Stimulated activated CD4-positive, alpha-beta T cell treated with anti-CD3 and anti-CD28 coated beads, Interleukin-12 subunit alpha, Interleukin-12 subunit beta, amount 100 ng/mL, for 4 hours (primary cell): ENCODE measurements around the gene SCN9A.
"Not testable (repeated sequence)": the region's sequence is repeated elsewhere in the genome, so short reads cannot be mapped to it uniquely, and the experiment has no call there.

ENCODE experiments used
- DNase-seq: peaks from one replicate; pipeline ENCODE4 v3.0.0-alpha.2; 2020

SCN9A gene

GRCh38 chr2:166239548-166239947, 136.2 kb downstream of the SCN9A start:
- DNase-seq = no peak

DNA sequence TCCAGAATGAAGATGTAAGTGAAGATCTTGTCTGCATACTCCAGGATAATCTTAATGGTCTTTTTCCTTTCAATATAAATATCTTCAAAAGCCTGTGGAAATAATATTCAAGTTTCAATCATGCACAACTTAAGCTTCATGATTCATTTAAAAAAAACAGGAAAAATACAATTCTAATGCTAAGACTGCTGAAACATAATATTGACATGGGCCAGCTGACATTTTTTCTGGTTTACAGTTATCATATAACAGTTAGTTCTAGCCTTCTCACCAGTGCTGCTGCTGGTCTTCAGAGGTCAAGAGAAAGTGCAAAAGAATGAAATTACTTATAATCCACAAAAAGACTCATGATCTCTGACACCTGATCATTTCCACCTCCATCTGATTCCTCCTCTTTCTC, 137.6 kb downstream of the SCN9A start:
- no peak for DNase-seq

GRCh38 chr2:166234112-166234846, 141.5 kb downstream of the SCN9A start:
- no peak for DNase-seq

DNA sequence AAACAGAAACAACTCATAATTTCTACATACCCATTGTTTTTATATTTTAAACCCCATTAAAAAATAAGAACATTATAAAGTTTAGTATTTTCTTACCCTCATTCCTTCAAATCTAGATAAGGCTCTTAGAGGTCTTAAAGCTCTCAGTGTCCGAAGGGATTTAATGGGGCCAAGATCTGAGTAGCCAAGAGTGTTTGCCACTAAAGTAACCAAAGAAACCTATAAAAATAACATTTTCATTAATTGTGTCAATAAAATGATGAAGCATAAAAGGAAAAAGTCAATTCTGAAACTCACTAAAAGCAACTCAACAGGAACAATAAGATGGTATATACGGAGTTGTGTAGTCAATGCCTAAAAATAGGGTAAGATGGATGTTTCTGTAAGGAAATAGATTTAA, 142.5 kb downstream of the SCN9A start:
- DNase-seq = no peak

- no peak for DNase-seq
These were observed 145.0 kb downstream of the SCN9A start for GRCh38 chr2:166230724-166231070.

- no peak for DNase-seq
These were observed 145.6 kb downstream of the SCN9A start for GRCh38 chr2:166230024-166230723.

GRCh38 chr2:166229678-166230023, 146.1 kb downstream of the SCN9A start:
- DNase-seq = no peak

GRCh38 chr2:166224197-166224596, 151.5 kb downstream of the SCN9A start:
- DNase-seq = no peak

GRCh38 chr2:166223298-166223697, 152.4 kb downstream of the SCN9A start:
- no peak for DNase-seq

DNA sequence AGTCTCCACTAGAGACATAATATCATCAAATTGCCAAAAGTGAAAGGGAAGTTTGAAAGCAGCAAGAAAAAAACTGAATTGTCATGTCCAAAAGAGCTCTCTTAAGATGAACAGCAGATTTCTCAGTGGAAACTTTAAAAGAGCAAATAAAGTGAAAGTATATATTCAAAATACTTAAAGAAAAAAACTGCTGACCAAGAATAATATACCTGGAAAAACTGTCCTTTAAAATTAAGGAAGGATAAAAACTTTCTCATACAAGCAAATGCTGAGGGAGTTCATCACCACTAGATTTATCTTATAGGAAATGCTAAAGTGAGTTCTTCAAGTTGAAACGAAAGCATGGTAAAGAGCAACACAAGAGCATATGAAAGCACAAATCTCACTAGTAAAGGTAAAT, 164.7 kb downstream of the SCN9A start:
- no peak for DNase-seq

DNA sequence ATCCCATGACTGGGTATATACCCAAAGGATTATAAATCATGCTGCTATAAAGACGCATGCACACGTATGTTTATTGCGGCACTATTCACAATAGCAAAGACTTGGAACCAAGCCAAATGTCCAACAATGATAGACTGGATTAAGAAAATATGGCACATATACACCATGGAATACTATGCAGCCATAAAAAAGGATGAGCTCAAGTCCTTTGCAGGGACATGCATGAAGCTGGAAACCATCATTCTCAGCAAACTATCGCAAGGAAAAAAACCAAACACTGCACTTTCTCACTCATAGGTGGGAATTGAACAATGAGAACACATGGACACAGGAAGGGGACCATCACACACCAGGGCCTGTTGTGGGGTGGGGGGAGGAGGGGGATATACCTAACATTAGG, 165.8 kb downstream of the SCN9A start:
- not testable (repeated sequence) for DNase-seq

DNA sequence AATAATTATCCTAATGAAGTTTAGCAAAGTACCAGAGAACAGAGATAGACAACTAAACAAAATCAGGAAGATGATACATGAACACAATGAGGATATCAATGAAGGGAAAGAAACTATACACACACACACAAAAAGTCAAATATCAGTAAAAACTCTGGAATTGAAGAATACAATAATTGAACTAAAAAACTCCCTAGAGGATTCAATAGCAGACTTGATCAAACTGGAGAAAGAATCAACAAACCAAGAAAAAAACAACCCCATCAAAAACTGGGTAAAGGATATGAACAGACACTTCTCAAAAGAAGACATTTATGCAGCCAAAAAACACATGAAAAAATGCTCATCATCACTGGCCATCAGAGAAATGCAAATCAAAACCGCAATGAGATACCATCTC, 166.4 kb downstream of the SCN9A start:
- not testable (repeated sequence) for DNase-seq

- DNase-seq = not testable (repeated sequence)
These were observed 169.6 kb downstream of the SCN9A start for GRCh38 chr2:166206153-166206552.

- no peak for DNase-seq
These were observed 173.0 kb downstream of the SCN9A start for GRCh38 chr2:166202778-166203177.

DNA sequence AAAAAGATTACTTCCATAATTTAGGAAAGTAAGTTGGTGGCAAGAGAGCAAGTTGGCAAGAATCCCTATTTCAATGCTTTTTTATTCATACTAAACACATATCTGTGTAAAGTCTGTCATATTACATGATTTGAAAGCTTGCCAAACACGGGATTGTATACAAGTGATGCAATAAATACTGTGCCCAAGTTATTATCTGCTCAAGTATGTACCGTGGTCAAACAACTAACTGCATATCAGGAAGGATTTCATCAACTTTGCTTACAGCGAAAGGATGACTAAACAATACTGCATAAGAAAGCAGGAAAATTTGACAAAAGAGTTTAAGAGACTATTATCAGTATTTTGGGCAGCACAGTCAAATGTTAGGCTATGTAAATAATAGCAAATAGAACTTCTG, 178.3 kb downstream of the SCN9A start:
- no peak for DNase-seq

DNA sequence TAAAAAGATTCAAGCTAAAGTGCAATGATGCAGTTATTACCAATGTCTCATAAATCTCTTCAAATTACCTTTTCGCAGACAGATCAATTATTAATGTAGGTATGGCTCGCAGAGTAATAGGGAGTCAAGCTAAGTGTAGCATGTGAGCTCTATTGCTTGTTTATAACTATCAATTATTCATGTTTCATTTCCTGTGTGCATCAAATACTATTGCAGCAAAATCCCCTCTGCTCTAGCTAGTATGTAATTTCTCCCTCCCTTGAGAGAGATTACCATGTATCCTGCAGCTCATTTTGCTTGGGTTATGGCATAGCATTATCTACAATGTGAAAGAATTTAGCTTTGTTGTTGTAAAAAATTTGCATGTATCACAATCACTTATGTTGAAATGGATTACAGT, 182.3 kb downstream of the SCN9A start:
- no peak for DNase-seq

GRCh38 chr2:166188084-166188483, 187.7 kb downstream of the SCN9A start:
- DNase-seq = no peak

DNA sequence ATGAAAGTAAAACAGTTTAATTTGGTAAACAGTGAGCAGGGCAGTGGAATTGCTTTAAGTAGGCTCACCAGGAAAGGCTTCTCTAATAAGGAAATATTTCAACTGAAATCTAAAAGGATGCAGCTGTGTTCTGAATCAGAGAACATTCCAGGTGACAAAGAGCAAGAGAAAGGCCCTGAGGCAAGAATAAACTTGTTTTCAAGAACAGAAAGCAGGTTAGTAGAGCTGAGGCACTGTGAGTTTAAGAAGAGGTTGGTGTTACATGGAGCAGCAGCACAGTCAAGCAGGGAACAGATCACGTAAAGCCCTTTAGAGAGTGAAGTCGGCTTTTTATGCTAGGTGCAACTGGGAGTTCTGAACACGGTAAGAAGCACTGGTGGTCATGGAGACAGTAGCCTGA, 191.0 kb downstream of the SCN9A start:
- DNase-seq = no peak

GRCh38 chr2:166181813-166182154, 194.0 kb downstream of the SCN9A start:
- DNase-seq = no peak

DNA sequence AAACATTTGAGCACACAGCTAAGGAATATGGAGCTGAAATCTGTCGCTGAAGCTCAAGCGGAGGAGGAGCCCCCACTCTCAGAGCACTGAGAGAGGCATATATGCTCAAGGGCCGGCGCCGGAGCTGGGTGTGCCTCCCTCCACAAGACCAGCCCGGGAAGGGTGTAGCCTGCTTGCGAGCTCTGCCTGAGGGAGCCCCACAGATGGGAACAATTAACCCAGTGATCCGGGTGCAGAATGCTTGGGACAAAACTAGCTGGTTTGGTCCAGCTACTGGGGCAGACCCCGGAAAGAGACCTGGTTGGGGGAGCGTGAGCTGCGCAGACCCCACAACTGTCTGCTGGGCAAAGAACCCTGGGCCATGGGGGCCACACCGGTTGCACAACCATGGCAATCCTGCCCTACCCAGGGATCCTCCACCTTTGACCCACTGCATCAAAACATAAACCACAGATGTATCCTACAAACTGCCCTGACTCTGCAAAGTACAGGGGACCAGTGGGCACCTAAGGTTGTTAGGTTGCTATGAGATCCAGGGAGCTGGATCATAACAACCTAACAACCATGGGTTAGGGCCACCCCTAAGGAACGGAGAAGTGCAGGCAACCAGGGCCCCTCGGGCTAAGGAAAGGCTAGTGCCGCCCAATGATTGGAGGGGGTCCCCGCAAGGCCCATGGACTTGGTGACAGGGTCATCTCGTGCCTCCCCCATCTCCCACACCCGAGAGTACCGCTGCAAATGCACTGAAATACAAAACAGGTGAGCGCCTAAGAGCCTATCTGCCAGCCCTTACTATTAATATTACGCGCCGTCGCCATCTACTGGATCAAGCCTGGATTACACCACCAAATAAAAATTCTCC, 194.6 kb downstream of the SCN9A start:
- DNase-seq = no peak

DNA sequence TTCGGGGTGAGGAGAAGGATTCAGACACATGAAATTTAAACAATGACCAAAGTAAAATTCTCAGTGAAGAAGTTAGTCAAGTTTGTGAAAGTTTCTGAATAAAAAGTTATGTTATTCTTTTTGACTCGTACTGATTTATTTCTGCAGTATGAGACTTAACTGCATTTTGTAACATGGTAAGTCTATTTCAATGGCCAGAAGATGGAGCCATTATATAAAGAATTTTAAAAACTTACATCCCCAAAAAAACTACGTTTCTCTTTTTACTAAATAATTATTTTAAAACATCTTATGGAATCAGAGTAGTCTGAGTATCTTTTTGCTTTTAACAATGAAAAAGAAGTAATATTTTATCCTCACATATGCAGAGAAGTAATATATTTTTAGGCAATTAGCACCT, 196.5 kb downstream of the SCN9A start:
- DNase-seq = no peak

DNA sequence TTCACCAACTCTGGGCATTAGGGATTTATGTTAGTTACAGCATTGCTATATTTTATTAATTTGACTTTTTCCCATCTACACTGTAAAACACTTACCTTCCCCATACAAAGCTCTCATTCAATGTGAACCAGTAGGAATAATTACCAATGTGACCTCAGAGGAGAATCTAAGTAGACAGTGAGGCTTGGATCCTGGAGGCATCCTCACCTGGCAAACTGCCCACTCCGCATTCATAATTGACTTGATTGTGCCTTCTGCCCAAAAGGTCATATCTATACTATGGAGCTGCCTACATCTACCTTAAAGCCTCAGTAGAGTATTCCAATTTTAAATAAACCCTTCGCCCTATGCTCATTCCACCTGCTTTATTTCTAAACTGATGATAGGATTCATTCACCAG, 202.5 kb downstream of the SCN9A start:
- no peak for DNase-seq

- DNase-seq = no peak
These were observed 204.5 kb downstream of the SCN9A start for GRCh38 chr2:166171216-166171615.

GRCh38 chr2:166170356-166170755, 205.4 kb downstream of the SCN9A start:
- no peak for DNase-seq
